HG02798 (cell line): ENCODE results near the gene GCHFR.

Experiments
- ATAC-seq: cut with Tn5 transposase; IDR thresholded peaks from one replicate; pipeline ENCODE4 v1.9.1; 2021; ENCODE audit warnings: mild to moderate bottlenecking; ENCODE audit not compliant: unreplicated experiment, poor library complexity

The GCHFR gene

GRCh38 chr15:40807888-40808461, 44.1 kb downstream of the GCHFR start:
- ATAC-seq, result no peak

- ATAC-seq, result no peak
Measured at GRCh38 chr15:40808861-40809450, 45.1 kb downstream of the GCHFR start.

- no peak for ATAC-seq
Measured at GRCh38 chr15:40812721-40813425, 49.0 kb downstream of the GCHFR start.

GRCh38 chr15:40815042-40815698, 51.3 kb downstream of the GCHFR start:
- ATAC-seq, result no peak
